ENCODE data around the gene ZMYND19.
A peak's percentile ranks its signal among the peaks of the same experiment; 100 is the strongest.

DNA sequence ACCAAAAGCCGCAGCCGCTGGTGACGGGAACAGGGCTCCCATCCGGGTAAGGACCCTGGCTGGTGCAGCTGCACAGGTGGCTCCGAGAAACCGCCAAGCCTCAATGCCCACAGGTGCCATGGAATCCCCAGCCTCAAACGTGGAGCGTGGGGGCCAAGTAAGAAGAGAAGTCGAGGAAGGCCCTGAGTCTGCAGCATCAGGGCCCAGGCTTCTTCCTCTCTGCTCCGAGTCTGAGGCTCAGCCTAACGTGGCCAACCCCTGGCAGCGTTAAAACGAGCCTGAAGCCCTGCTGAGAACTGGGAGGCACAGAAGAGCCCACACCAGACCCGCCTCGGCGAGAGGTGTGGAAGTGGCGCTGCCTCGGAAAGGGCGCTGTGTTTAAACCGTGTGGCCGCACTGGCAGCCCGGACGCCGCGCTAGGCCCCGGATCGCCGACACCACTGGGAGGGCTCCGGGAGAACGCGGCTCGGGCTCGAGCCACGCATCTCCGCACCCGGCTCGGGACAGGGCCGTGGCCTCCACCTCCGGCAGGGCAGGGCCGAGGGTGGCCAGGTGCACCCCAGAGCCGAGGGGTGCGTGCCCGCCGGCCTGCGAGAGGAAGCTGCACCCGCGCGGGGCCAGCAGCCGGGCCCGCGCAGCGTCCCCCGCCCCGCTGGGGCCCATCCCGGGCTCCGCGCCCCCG, 730 bp downstream of the ZMYND19 start:
- TF ChIP-seq ZEB2 (tag by site-specific recombination; IDR thresholded peaks at IDR 0.05) (no peak), CTCF (tag by site-specific recombination; IDR thresholded peaks at IDR 0.05) (no peak), ZNF138 (tag by site-specific recombination; IDR thresholded peaks at IDR 0.05; ENCODE audit: borderline replicate concordance) (no peak), SP2 (tag by site-specific recombination; IDR thresholded peaks at IDR 0.05) (peak; percentile 31), SCRT2 (tag by site-specific recombination; IDR thresholded peaks at IDR 0.05) (peak; percentile 75), ZFP37 (tag by site-specific recombination; IDR thresholded peaks at IDR 0.05) (no peak), REPIN1 (tag by site-specific recombination; IDR thresholded peaks at IDR 0.05; ENCODE audit: low read depth) (no peak), ZNF777 (tag by site-specific recombination; IDR thresholded peaks at IDR 0.05; ENCODE audit: borderline replicate concordance) (no peak), ZSCAN16 (tag by site-specific recombination; IDR thresholded peaks at IDR 0.05) (no peak)
- TF ChIP-seq, protein P1, sequence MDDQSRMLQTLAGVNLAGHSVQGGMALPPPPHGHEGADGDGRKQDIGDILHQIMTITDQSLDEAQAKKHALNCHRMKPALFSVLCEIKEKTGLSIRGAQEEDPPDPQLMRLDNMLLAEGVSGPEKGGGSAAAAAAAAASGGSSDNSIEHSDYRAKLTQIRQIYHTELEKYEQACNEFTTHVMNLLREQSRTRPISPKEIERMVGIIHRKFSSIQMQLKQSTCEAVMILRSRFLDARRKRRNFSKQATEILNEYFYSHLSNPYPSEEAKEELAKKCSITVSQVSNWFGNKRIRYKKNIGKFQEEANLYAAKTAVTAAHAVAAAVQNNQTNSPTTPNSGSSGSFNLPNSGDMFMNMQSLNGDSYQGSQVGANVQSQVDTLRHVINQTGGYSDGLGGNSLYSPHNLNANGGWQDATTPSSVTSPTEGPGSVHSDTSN (CRISPR knock-in tag; IDR thresholded peaks at IDR 0.05): 0 out of 2 replicates have a peak, but pooled peaks have one; percentile 31

Data from HEK293 (cell line).